Glomerular visceral epithelial cell (primary cell): ENCODE results near the gene TRIM27.
"Not testable (repeated sequence)": the region's sequence is repeated elsewhere in the genome, so short reads cannot be mapped to it uniquely, and the experiment has no call there.

Experiments
- DNase-seq: peaks from one replicate; pipeline ENCODE4 v3.0.0-alpha.2; 2016; ENCODE audit errors: extremely low spot score

TRIM27 gene

GRCh38 chr6:28864326-28864923 lies 59.4 kb downstream of the TRIM27 start:
- no peak for DNase-seq

- peak; percentile 90 for DNase-seq
Measured at GRCh38 chr6:28863604-28864325, 60.0 kb downstream of the TRIM27 start.

GRCh38 chr6:28862077-28862476 lies 61.7 kb downstream of the TRIM27 start:
- no peak for DNase-seq

GRCh38 chr6:28861339-28861738 lies 62.4 kb downstream of the TRIM27 start:
- no peak for DNase-seq

GRCh38 chr6:28860581-28860980 lies 63.2 kb downstream of the TRIM27 start:
- no peak for DNase-seq

GRCh38 chr6:28858963-28859362 lies 64.8 kb downstream of the TRIM27 start:
- DNase-seq: no peak

- no peak for DNase-seq
Measured at GRCh38 chr6:28856620-28857005, 67.2 kb downstream of the TRIM27 start.

GRCh38 chr6:28854405-28854804 lies 69.4 kb downstream of the TRIM27 start:
- DNase-seq: not testable (repeated sequence)
